Measurements from ENCODE around the gene HBS1L.

Gene HBS1L

GRCh38 chr6:135084001-135084915 is 29.6 kb upstream of the HBS1L start:
- no peak overlapping the region for H3K4me3 ChIP-seq (ENCODE audit: low read depth, low read length)
- TF ChIP-seq CTCF (IDR thresholded peaks at IDR 0.05; ENCODE audit: insufficient read depth, low read depth, low read length, missing control alignments): no peak
- no peak for DNase-seq (ENCODE audit: low read depth)

DNA sequence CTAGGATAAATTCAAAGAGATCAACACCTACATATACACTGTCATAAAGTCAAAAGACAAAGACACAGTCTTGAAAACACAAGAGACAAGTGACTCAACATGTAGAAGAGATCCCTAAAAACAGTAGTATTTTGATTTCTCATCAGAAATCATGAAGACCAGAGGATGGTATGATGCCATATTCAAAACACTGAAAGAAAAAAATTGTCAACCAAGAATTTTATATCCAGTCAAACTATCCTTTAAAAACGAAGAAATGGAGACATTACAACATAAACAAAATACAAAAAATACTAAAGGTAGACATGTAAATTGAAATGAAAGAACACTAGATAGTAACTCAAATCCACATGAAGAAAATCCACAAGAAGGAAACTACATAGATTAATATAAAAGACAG is 27.3 kb upstream of the HBS1L start:
- TF ChIP-seq CTCF (IDR thresholded peaks at IDR 0.05; ENCODE audit: insufficient read depth, low read depth, low read length, missing control alignments): no peak

DNA sequence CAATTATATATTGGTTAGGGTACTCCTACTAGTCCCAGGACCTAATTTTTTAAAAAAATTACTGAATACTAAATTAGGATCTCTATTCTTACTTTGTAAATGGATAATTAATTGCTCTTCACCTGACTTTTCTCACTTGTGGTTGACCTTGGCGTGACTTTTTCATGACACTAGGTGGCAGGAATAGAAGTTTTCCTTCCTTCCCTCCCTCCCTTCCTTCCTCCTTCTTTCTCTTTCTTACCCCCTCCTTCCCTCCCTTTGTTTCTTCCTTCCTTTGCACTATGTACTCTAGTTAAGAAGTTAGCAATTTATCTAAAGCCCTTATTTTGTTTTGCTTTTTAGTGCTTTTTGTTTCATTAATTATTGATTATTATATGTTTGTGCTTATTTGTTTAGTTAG is 20.4 kb upstream of the HBS1L start:
- DNase-seq (ENCODE audit: low read depth): no peak
- TF ChIP-seq CTCF (IDR thresholded peaks at IDR 0.05; ENCODE audit: insufficient read depth, low read depth, low read length, missing control alignments): no peak
- H3K4me3 ChIP-seq (ENCODE audit: low read depth, low read length): no peak overlapping the region

More for the DNA sequence above, 27.3 kb upstream of the HBS1L start:
- no peak for DNase-seq (ENCODE audit: low read depth)
- no peak overlapping the region for H3K4me3 ChIP-seq (ENCODE audit: low read depth, low read length)

DNA sequence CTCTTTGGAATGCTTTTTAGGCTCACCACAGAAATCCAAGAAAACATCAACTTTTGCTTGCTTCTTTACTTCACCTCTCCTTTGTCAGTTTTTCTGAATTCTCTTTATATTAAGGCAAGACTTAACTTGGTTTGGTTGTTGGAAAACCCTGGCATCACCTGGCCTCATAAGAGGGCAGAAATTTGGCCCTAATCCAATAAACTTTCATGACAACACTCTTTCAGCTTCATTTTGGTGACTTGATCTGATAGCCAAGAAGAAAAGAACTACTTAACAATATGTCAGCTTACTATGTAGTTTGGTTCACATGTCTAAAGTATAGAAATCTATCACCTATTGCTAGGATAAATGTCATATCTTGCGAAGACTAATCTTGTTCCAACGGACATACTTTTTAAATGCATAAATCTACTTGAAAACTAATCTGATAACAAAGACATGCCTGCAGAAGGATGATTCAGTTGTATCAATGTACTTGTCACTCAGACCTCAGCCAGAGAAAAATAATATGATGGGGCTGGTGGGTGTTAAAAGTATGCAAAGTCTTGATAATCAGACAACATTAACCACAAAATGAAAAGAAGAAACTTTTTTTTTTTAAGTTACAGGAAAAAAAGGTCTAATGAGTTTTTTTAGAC is 19.3 kb upstream of the HBS1L start:
- DNase-seq (ENCODE audit: low read depth): no peak
- no peak for TF ChIP-seq CTCF (IDR thresholded peaks at IDR 0.05; ENCODE audit: insufficient read depth, low read depth, low read length, missing control alignments)
- no peak overlapping the region for H3K4me3 ChIP-seq (ENCODE audit: low read depth, low read length)

DNA sequence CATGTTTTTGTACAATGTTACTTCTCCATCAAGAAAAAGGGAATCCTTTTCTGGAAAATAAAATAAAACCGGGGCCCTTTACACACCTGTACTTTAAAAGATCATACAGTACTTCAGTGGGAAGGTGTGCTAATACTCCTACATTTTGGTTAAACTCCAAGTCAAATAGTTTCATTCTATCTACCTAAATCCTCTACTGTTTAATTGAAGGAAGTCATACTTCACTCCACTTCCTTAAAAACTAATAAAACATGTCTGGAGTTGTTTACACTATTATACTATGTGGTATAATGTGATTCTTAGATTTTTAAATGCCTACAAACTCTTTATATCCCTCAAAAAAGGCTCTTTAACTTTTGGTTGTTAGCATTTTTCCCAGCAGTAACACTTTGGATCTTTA is 18.6 kb upstream of the HBS1L start:
- DNase-seq (ENCODE audit: low read depth): no peak
- H3K4me3 ChIP-seq (ENCODE audit: low read depth, low read length): no peak overlapping the region
- no peak for TF ChIP-seq CTCF (IDR thresholded peaks at IDR 0.05; ENCODE audit: insufficient read depth, low read depth, low read length, missing control alignments)

DNA sequence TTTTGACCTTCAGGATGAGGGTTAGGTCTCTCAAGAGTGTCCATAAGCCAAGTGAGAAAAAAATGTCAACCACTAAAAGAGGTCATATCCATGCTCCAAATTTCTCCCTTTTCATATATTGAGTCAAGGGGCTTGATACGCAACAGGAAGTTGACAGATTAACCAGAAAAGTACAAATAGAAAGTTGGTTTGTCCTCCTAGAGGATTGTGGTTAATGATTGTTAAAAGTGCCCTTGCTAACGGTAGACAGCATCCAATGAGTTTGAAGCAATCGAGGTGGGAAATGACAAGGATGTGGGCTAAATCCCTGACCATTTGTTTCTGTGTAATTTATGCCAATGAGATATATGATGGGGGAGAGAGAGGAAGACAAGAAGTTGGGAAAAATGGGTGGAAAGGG is 18.1 kb upstream of the HBS1L start:
- no peak overlapping the region for H3K4me3 ChIP-seq (ENCODE audit: low read depth, low read length)
- DNase-seq (ENCODE audit: low read depth): no peak
- TF ChIP-seq CTCF (IDR thresholded peaks at IDR 0.05; ENCODE audit: insufficient read depth, low read depth, low read length, missing control alignments): no peak

All from GM12865 (cell line).